BE2C (cell line): ENCODE results near the gene VAV1.

Experiments
- DNase-seq: peaks from one replicate; pipeline ENCODE4 v3.0.0-alpha.2; 2020
- H3K27me3 ChIP-seq: fragments of 250-450 bp; sonication (Bioruptor Pico); 2 replicates; pipeline ENCODE4 v1.5.1; 2020; ENCODE audit warnings: mild to moderate bottlenecking
- H3K36me3 ChIP-seq: fragments of 250-450 bp; sonication (Bioruptor Pico); 2 replicates; pipeline ENCODE4 v1.5.1; 2020; ENCODE audit warnings: mild to moderate bottlenecking
- H3K4me1 ChIP-seq: fragments of 250-450 bp; sonication (Bioruptor Pico); 2 replicates; pipeline ENCODE4 v1.5.1; 2020
- H3K4me3 ChIP-seq: 2 replicates; pipeline ENCODE4 v1.5.1; 2011; ENCODE audit warnings: low read depth, low read length
- H3K9me3 ChIP-seq: fragments of 250-450 bp; sonication (Bioruptor Pico); 2 replicates; pipeline ENCODE4 v1.5.1; 2020
- TF ChIP-seq, protein P1 (sequence below): IDR thresholded peaks from 2 replicates; pipeline ENCODE4 v1.5.1; 2012; ENCODE audit warnings: mild to moderate bottlenecking, low read depth, low read length

Gene VAV1

DNA sequence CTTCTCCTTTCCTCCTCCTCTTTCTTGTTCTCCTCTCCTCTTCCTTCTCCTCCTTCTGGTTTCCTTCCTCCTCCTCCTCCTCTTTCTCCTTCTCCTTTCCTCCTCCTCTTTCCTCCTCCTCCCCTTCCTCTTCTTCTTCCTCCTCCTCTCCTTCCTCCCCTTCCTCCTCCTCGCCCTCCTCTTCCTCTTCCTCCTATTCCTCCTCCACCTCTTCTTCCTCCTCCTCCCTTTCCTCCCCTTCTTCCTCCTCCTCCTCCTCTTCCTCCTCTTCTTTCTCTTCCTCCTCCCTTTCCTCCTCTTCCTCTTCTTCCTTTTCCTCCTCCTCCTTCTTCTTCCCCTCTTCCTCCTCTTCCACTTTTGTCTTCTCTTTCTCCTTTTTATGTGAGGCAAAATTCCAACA lies 59.9 kb downstream of the VAV1 start:
- TF ChIP-seq, protein P1, sequence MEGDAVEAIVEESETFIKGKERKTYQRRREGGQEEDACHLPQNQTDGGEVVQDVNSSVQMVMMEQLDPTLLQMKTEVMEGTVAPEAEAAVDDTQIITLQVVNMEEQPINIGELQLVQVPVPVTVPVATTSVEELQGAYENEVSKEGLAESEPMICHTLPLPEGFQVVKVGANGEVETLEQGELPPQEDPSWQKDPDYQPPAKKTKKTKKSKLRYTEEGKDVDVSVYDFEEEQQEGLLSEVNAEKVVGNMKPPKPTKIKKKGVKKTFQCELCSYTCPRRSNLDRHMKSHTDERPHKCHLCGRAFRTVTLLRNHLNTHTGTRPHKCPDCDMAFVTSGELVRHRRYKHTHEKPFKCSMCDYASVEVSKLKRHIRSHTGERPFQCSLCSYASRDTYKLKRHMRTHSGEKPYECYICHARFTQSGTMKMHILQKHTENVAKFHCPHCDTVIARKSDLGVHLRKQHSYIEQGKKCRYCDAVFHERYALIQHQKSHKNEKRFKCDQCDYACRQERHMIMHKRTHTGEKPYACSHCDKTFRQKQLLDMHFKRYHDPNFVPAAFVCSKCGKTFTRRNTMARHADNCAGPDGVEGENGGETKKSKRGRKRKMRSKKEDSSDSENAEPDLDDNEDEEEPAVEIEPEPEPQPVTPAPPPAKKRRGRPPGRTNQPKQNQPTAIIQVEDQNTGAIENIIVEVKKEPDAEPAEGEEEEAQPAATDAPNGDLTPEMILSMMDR = no peak

DNA sequence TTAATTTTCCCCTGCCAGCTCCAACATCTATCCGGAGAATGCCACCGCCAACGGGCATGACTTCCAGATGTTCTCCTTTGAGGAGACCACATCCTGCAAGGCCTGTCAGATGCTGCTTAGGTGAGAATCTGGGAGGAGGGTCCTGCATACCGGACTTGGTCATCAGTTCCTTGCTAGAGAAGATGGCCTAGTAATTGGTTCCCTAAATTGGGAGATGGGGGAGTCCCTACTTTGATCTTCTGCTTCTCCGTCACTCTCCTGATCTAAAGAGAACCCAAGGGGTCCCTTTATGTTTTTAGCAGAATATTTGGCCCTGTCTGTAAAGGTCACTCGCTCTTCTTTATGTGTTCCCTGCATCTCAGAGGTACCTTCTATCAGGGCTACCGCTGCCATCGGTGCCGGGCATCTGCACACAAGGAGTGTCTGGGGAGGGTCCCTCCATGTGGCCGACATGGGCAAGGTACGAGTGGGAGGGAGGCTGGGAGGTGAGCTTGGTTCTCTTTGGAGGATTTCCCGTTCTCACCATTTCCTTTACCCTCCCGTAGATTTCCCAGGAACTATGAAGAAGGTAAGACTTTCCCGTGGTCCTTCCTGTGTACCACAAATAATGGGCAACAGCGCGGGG lies 60.8 kb downstream of the VAV1 start:
- TF ChIP-seq, protein P1 = no peak
- H3K9me3 ChIP-seq = no peaks in the 10 kb centered on the region
- H3K4me3 ChIP-seq = no peak overlapping the region
- no peaks in the 10 kb centered on the region for H3K36me3 ChIP-seq
- no peaks in the 10 kb centered on the region for H3K4me1 ChIP-seq
- no peaks in the 10 kb centered on the region for H3K27me3 ChIP-seq
- no peak for DNase-seq

More for the DNA sequence above, 59.9 kb downstream of the VAV1 start:
- Histone ChIP-seq H3K36me3 (no peaks in the 10 kb centered on the region), H3K27me3 (no peaks in the 10 kb centered on the region), H3K9me3 (no peaks in the 10 kb centered on the region), H3K4me3 (no peak overlapping the region), H3K4me1 (no peaks in the 10 kb centered on the region)
- no peak for DNase-seq

DNA sequence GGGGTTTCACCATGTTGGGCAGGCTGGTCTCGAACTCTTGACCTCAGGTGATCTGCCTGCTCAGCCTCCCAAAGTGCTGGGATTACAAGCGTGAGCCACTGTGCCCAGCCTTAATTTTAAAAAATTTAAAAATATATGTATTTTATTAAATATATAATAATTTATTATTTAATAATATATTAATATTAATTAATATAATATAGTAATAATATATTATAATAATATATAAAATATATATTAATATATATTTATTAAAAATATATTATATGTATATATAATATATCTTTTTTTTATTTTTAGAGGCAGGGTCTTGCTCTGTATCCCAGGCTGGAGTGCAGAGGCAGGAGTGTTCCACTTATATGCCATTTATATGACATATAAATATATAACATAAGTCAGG lies 61.9 kb downstream of the VAV1 start:
- DNase-seq = no peak
- H3K4me3 ChIP-seq = no peak overlapping the region
- no peaks in the 10 kb centered on the region for H3K36me3 ChIP-seq
- no peaks in the 10 kb centered on the region for H3K9me3 ChIP-seq
- H3K27me3 ChIP-seq = no peaks in the 10 kb centered on the region
- TF ChIP-seq, protein P1 = no peak
- no peaks in the 10 kb centered on the region for H3K4me1 ChIP-seq

DNA sequence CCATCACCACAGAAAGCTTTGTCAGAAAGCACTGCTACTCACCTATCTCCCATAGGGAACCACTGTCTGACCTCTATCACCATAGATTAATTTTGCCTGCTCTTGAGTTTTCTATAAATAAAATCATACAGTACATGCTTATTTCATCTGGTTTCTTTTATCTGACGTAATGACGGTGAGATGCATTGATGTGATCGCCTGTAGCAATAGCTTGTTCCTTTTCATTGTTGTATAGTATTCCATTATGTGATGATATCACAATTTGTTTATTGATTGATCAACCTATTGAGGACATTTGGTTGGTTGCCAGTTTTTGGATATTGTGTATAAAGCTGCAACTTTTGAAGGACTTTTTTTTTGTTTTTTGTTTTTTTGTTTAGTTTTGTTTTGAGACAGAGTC lies 63.0 kb downstream of the VAV1 start:
- Histone ChIP-seq H3K36me3 (no peaks in the 10 kb centered on the region), H3K27me3 (no peaks in the 10 kb centered on the region), H3K4me1 (no peaks in the 10 kb centered on the region)

DNA sequence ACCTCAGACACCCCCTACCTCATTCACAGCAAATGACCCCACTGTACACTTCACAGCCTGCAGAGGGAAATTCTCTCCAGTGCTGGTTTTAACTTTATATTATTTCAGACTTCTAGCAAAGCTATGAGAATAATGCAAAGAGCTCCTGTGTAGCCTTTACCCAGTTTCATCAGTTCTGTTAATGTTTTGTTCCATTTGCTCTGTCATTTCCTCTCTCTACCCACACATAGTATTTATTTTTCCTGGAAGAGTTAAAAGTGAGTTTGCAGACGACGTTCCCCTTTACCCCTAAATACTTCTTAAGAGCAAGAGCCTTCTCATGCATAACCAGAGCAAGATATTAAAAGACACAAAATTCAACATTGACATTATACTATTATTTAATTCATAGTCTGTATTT lies 65.0 kb downstream of the VAV1 start:
- DNase-seq = no peak
- Histone ChIP-seq H3K9me3 (no peaks in the 10 kb centered on the region), H3K4me3 (no peak overlapping the region), H3K27me3 (no peaks in the 10 kb centered on the region), H3K4me1 (no peaks in the 10 kb centered on the region), H3K36me3 (no peaks in the 10 kb centered on the region)
- TF ChIP-seq, protein P1 = no peak

More for the DNA sequence above, 63.0 kb downstream of the VAV1 start:
- Histone ChIP-seq H3K9me3 (no peaks in the 10 kb centered on the region), H3K4me3 (no peak overlapping the region)
- no peak for DNase-seq
- TF ChIP-seq, protein P1 = no peak

DNA sequence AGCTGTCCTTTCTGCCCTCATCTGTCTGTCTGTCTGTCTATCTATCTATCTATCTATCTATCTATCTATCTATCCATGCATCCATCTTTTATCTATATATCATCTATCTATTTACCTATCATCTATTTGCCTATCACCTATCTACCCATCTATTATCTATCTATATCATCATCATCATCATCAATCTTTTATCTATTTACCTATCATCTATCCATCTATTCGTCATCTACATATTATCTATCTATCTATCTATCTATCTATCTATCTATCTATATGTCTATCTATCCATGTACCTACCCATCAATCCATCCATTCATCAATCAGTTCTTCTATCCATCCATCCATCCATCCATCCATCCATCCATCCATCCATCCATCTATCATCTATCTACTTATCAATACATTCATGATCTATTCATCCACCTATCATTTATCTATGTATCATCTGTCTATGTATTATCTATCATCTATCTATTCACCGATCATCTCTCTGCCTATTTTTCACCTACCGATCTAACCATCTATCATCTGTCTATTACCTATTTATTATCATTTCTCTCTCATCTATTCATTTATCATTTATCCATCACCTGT lies 65.7 kb downstream of the VAV1 start:
- no peak for DNase-seq
- Histone ChIP-seq H3K4me1 (no peaks in the 10 kb centered on the region), H3K4me3 (no peak overlapping the region), H3K9me3 (no peaks in the 10 kb centered on the region), H3K27me3 (no peaks in the 10 kb centered on the region), H3K36me3 (no peaks in the 10 kb centered on the region)
- TF ChIP-seq, protein P1 = no peak
